Neural cell (in vitro differentiated cells): ENCODE measurements around the gene GNAL. TPM values are rescaled to one million over a fixed set of nuclear protein-coding genes. Genes with fewer than 3 reads are reported as not detected.

Experiments used
- H2AFZ ChIP-seq: fragments of 200-600, 300-800 bp; sonication (generic), shearing (Covaris generic); 2 replicates; pipeline ENCODE4 v1.6.0; 2014; ENCODE audit warnings: low read depth, mild to moderate bottlenecking, antibody characterized with exemption, low read length, moderate library complexity
- H3F3A ChIP-seq: fragments of 200-600 bp; shearing (Covaris generic); 2 replicates; pipeline ENCODE4 v1.6.1; 2016; ENCODE audit warnings: mild to moderate bottlenecking, moderate library complexity, mixed read lengths, antibody characterized with exemption, low read length; ENCODE audit not compliant: insufficient read depth, poor library complexity, severe bottlenecking
- H3K27ac ChIP-seq: fragments of 200-600, 300-800 bp; sonication (generic), shearing (Covaris generic); 2 replicates; pipeline ENCODE4 v1.5.1; 2014; ENCODE audit warnings: mild to moderate bottlenecking, low read length, moderate library complexity
- H3K27me3 ChIP-seq: fragments of 300-800, 200-600 bp; sonication (generic), shearing (Covaris generic); 2 replicates; pipeline ENCODE4 v1.6.0; 2014; ENCODE audit warnings: mild to moderate bottlenecking, low read depth, low read length, moderate library complexity; ENCODE audit not compliant: insufficient read depth
- H3K36me3 ChIP-seq: fragments of 300-800, 200-600 bp; sonication (generic), shearing (Covaris generic); 2 replicates; pipeline ENCODE4 v1.5.1; 2014; ENCODE audit warnings: mild to moderate bottlenecking, antibody characterized with exemption, low read length, moderate library complexity; ENCODE audit not compliant: insufficient read depth
- H3K4me2 ChIP-seq: fragments of 300-800, 200-600 bp; sonication (generic), shearing (Covaris generic); 2 replicates; pipeline ENCODE4 v1.6.0; 2014; ENCODE audit warnings: mild to moderate bottlenecking, low read length
- H3K4me3 ChIP-seq: fragments of 300-800, 200-600 bp; sonication (generic), shearing (Covaris generic); 2 replicates; pipeline ENCODE4 v1.5.1; 2014; ENCODE audit warnings: mild to moderate bottlenecking, low read length, moderate library complexity
- H3K79me2 ChIP-seq: fragments of 200-600 bp; shearing (Covaris generic); replicated peaks from 2 replicates; pipeline ENCODE4 v1.6.0; 2014; ENCODE audit warnings: mild to moderate bottlenecking, low read length, moderate library complexity; ENCODE audit not compliant: insufficient read depth
- H3K9ac ChIP-seq: fragments of 300-800, 200-600 bp; sonication (generic), shearing (Covaris generic); 2 replicates; pipeline ENCODE4 v1.6.1; 2016; ENCODE audit warnings: mild to moderate bottlenecking, low read length, mixed read lengths
- H3K9me2 ChIP-seq: fragments of 200-600 bp; shearing (Covaris generic); 2 replicates; pipeline ENCODE4 v1.6.1; 2016; ENCODE audit warnings: mild to moderate bottlenecking, low read length, mixed read lengths; ENCODE audit not compliant: insufficient read depth
- H3K9me3 ChIP-seq: fragments of 200-600, 300-800 bp; sonication (generic), shearing (Covaris generic); 2 replicates; pipeline ENCODE4 v1.6.1; 2016; ENCODE audit warnings: mild to moderate bottlenecking, mixed run types, low read length, moderate library complexity, mixed read lengths
- H4K20me1 ChIP-seq: fragments of 200-600 bp; shearing (Covaris generic); 2 replicates; pipeline ENCODE4 v1.6.1; 2016; ENCODE audit warnings: mild to moderate bottlenecking, mixed run types; ENCODE audit not compliant: insufficient read depth
- CTCF ChIP-seq: fragments of 450-650 bp; IDR thresholded peaks from 2 replicates; pipeline ENCODE4 v1.5.1; 2014; ENCODE audit warnings: antibody characterized with exemption, mild to moderate bottlenecking, moderate library complexity; ENCODE audit not compliant: poor library complexity, severe bottlenecking
- EP300 ChIP-seq: fragments of 450-650 bp; conservative IDR thresholded peaks from 2 replicates; pipeline ENCODE4 v1.6.1; 2014; ENCODE audit warnings: antibody characterized with exemption, mild to moderate bottlenecking, moderate library complexity; ENCODE audit not compliant: poor library complexity, severe bottlenecking
- EZH2 ChIP-seq: fragments of 200-600, 300-800 bp; shearing (Covaris generic), sonication (generic); IDR thresholded peaks from 2 replicates; pipeline ENCODE4 v1.6.1; 2014; ENCODE audit warnings: antibody characterized with exemption, low read length, borderline replicate concordance, mild to moderate bottlenecking; ENCODE audit not compliant: insufficient read depth, poor library complexity, severe bottlenecking
- MXI1 ChIP-seq: fragments of 450-650 bp; conservative IDR thresholded peaks from 2 replicates; pipeline ENCODE4 v1.6.1; 2014; ENCODE audit warnings: antibody characterized with exemption, mild to moderate bottlenecking; ENCODE audit not compliant: poor library complexity, severe bottlenecking
- POLR2AphosphoS5 ChIP-seq: IDR thresholded peaks from 2 replicates; pipeline ENCODE4 v1.6.1; 2012
- RAD21 ChIP-seq: fragments of 450-650 bp; conservative IDR thresholded peaks from 2 replicates; pipeline ENCODE4 v1.6.1; 2014; ENCODE audit warnings: antibody characterized with exemption, mild to moderate bottlenecking, moderate library complexity
- REST ChIP-seq: IDR thresholded peaks from 2 replicates; pipeline ENCODE4 v1.6.1; 2012; ENCODE audit warnings: borderline replicate concordance
- SMC3 ChIP-seq: fragments of 450-650 bp; conservative IDR thresholded peaks from 2 replicates; pipeline ENCODE4 v1.6.1; 2014; ENCODE audit warnings: antibody characterized with exemption, mild to moderate bottlenecking, moderate library complexity; ENCODE audit not compliant: poor library complexity
- TAF1 ChIP-seq: IDR thresholded peaks from 2 replicates; pipeline ENCODE4 v1.6.1; 2012; ENCODE audit warnings: low read depth
- polyA plus RNA-seq: library from polyadenylated mRNA; depleted of rRNA; stranded (reverse); fragments of >200 nt; gene quantifications from 2 replicates; pipeline ENCODE4 v1.2.3, GENCODE V29; 2014

GNAL gene
- polyA plus RNA-seq, 1 donor from 2014 or later, result 16.7 TPM

- Histone ChIP-seq H2AFZ (no peak overlapping the region), H3K9ac (no peak overlapping the region), H3K27ac (no peak overlapping the region), H3K4me3 (no peak overlapping the region), H3K4me2 (no peak overlapping the region), H3K36me3 (no peaks in the 10 kb centered on the region), H4K20me1 (no peaks in the 10 kb centered on the region), H3K79me2 (no peaks in the 10 kb centered on the region), H3K9me3 (no peaks in the 10 kb centered on the region), H3F3A (no peaks in the 10 kb centered on the region), H3K9me2 (no peaks in the 10 kb centered on the region), H3K27me3 (peaks cover 11% of the 10 kb centered on the region)
- no peak for TF ChIP-seq POLR2AphosphoS5
- no peak for TF ChIP-seq CTCF
- no peak for TF ChIP-seq MXI1
- no peak for TF ChIP-seq RAD21
- no peak for TF ChIP-seq SMC3
- no peak for TF ChIP-seq EP300
- no peak for TF ChIP-seq TAF1
- TF ChIP-seq EZH2, result no peak
- TF ChIP-seq REST, result no peak
Observed at GRCh38 chr18:11745521-11745920, 56.5 kb downstream of the GNAL start.

- Histone ChIP-seq H3K27ac (no peak overlapping the region), H2AFZ (no peak overlapping the region), H3K9me2 (no peaks in the 10 kb centered on the region), H3K79me2 (no peaks in the 10 kb centered on the region), H3K27me3 (peaks cover 28% of the 10 kb centered on the region), H4K20me1 (no peaks in the 10 kb centered on the region), H3K36me3 (no peaks in the 10 kb centered on the region), H3K4me2 (no peak overlapping the region), H3F3A (no peaks in the 10 kb centered on the region), H3K9me3 (no peaks in the 10 kb centered on the region), H3K4me3 (no peak overlapping the region), H3K9ac (peak overlapping the region; percentile 16)
- TF ChIP-seq SMC3 (no peak), RAD21 (no peak), TAF1 (no peak), EZH2 (no peak), POLR2AphosphoS5 (no peak), REST (no peak)
Observed at GRCh38 chr18:11747286-11747685, 58.2 kb downstream of the GNAL start.
